Right lobe of liver (tissue), 4 donors: ENCODE data around the gene RAD23A.

Experiments used
- CTCF ChIP-seq, 4 donors: fragments of 200-600 bp in 3 of 4; fragments of 450-650 bp in 1 of 4; IDR thresholded peaks; one replicate each; pipeline versions ENCODE4 v1.5.1 to v1.8.0; 2016 to 2022; ENCODE audit warnings: antibody characterized with exemption in 4 of 4, mild to moderate bottlenecking in 2 of 4
- POLR2A ChIP-seq: fragments of 450-650 bp; IDR thresholded peaks from one replicate; pipeline ENCODE4 v1.6.1; 2017; ENCODE audit warnings: antibody characterized with exemption, mild to moderate bottlenecking
- donor health status: DM: no; HTN: no; CAD: no.
- donor health status: DM: no; HTN: no; CAD: no.
- donor health status: DM: no; HTN: yes; CAD: no.

GRCh38 chr19:12946731-12947496, 1.3 kb downstream of the RAD23A start:
- no peak for TF ChIP-seq POLR2A
- TF ChIP-seq CTCF (IDR thresholded peaks at IDR 0.05): no peak
